ENCODE data around the gene PARD3.

The PARD3 gene

DNA sequence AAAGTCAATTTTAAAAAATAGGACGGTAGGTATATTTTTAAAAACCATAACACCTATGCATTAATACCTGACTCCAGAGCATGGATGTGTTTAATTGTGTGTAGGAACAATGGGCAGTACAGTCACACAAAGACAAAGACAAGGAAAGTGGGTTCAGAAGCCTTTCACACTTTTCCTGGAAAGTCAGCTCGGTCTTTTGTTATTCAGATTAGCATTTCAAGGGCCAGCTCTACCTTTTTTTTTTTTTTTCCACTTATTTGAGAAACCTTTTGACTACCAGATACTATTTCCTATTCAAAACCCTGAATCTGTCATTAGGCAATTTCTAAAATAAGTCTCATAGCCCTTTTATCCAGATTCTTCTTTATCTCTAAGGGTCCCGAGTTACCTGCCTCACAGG, 401.9 kb downstream of the PARD3 start:
- no peaks in the 10 kb centered on the region for H3K27me3 ChIP-seq (replicated peaks; ENCODE audit: control insufficient read depth, insufficient read depth, low read length)
- DNase-seq (ENCODE audit: extremely low read depth, insufficient read length), result no peak
- TF ChIP-seq, protein P1, sequence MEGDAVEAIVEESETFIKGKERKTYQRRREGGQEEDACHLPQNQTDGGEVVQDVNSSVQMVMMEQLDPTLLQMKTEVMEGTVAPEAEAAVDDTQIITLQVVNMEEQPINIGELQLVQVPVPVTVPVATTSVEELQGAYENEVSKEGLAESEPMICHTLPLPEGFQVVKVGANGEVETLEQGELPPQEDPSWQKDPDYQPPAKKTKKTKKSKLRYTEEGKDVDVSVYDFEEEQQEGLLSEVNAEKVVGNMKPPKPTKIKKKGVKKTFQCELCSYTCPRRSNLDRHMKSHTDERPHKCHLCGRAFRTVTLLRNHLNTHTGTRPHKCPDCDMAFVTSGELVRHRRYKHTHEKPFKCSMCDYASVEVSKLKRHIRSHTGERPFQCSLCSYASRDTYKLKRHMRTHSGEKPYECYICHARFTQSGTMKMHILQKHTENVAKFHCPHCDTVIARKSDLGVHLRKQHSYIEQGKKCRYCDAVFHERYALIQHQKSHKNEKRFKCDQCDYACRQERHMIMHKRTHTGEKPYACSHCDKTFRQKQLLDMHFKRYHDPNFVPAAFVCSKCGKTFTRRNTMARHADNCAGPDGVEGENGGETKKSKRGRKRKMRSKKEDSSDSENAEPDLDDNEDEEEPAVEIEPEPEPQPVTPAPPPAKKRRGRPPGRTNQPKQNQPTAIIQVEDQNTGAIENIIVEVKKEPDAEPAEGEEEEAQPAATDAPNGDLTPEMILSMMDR (IDR thresholded peaks at IDR 0.05; ENCODE audit: insufficient read depth, low read length, poor library complexity, severe bottlenecking), result no peak
- no peak overlapping the region for H3K4me3 ChIP-seq (replicated peaks; ENCODE audit: low read depth, low read length)
- H3K36me3 ChIP-seq (ENCODE audit: control insufficient read depth, insufficient read depth, low read length), result no peaks in the 10 kb centered on the region

DNA sequence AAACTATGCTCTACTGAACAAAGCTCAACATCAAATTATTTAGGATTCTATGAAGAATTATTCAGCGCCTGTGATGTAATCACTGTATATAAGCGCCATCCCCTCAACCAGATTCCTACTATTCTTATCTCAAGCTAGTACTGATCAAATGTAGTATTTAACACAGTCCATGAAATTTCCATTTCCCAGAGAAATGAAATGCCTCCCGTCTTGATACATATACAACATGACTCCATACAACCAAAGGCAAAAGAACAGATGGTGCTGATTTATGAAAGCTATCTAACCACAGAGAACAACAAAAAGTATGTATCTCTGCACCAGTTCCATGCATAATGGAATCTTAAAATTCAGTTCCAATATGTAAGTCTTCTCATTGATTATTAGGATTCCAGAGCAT, 406.1 kb downstream of the PARD3 start:
- Histone ChIP-seq H3K27me3 (replicated peaks; ENCODE audit: control insufficient read depth, insufficient read depth, low read length) (no peaks in the 10 kb centered on the region), H3K36me3 (ENCODE audit: control insufficient read depth, insufficient read depth, low read length) (no peaks in the 10 kb centered on the region), H3K4me3 (replicated peaks; ENCODE audit: low read depth, low read length) (no peak overlapping the region)
- no peak for DNase-seq (ENCODE audit: extremely low read depth, insufficient read length)
- TF ChIP-seq, protein P1 (IDR thresholded peaks at IDR 0.05; ENCODE audit: insufficient read depth, low read length, poor library complexity, severe bottlenecking), result no peak

DNA sequence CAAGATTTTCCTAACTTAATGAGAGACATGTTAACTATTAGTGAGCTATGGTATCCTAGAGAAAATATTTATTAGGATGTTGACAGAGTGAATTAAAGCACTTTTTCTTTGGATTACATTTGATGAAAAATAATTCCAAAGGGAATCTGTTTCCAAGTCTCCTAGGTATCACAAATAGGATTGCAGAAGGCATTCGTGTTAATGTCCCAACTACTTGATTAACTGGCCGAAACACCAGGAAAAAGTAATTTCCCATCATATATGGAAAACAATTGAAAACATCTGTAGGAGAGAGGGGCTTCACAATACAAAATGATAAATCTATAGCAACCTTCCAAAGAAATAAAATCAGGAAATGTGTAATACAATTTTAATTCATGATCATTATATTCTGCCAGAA, 406.7 kb downstream of the PARD3 start:
- no peaks in the 10 kb centered on the region for H3K27me3 ChIP-seq (replicated peaks; ENCODE audit: control insufficient read depth, insufficient read depth, low read length)
- H3K4me3 ChIP-seq (replicated peaks; ENCODE audit: low read depth, low read length), result no peak overlapping the region
- H3K36me3 ChIP-seq (ENCODE audit: control insufficient read depth, insufficient read depth, low read length), result no peaks in the 10 kb centered on the region
- TF ChIP-seq, protein P1 (IDR thresholded peaks at IDR 0.05; ENCODE audit: insufficient read depth, low read length, poor library complexity, severe bottlenecking), result no peak
- DNase-seq (ENCODE audit: extremely low read depth, insufficient read length), result no peak

DNA sequence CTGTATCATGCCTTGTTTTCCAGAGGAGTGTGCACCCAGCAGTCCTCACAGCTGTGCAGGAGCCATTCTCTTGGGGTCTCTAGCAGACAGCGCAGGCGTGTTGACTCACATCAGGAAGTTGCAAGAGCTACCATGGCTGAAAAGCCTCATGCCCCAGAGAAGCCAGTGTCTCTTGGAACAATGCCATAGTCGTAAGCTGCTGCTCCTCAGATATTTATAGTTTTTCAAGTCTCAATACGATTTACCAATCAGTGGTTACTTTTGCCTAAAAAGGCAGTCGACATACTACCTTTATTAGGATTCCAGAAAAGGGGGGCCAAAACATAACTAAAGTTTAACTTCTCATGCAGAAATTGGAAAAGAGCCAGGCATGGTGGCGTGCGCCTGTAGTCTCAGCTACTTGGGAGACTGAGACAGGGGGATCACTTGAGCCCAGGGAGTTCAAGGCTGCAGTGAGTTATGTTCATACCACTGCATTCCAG, 407.7 kb downstream of the PARD3 start:
- H3K27me3 ChIP-seq (replicated peaks; ENCODE audit: control insufficient read depth, insufficient read depth, low read length), result no peaks in the 10 kb centered on the region
- no peaks in the 10 kb centered on the region for H3K36me3 ChIP-seq (ENCODE audit: control insufficient read depth, insufficient read depth, low read length)
- TF ChIP-seq, protein P1 (IDR thresholded peaks at IDR 0.05; ENCODE audit: insufficient read depth, low read length, poor library complexity, severe bottlenecking), result no peak
- DNase-seq (ENCODE audit: extremely low read depth, insufficient read length), result peak; percentile 25
- no peak overlapping the region for H3K4me3 ChIP-seq (replicated peaks; ENCODE audit: low read depth, low read length)

DNA sequence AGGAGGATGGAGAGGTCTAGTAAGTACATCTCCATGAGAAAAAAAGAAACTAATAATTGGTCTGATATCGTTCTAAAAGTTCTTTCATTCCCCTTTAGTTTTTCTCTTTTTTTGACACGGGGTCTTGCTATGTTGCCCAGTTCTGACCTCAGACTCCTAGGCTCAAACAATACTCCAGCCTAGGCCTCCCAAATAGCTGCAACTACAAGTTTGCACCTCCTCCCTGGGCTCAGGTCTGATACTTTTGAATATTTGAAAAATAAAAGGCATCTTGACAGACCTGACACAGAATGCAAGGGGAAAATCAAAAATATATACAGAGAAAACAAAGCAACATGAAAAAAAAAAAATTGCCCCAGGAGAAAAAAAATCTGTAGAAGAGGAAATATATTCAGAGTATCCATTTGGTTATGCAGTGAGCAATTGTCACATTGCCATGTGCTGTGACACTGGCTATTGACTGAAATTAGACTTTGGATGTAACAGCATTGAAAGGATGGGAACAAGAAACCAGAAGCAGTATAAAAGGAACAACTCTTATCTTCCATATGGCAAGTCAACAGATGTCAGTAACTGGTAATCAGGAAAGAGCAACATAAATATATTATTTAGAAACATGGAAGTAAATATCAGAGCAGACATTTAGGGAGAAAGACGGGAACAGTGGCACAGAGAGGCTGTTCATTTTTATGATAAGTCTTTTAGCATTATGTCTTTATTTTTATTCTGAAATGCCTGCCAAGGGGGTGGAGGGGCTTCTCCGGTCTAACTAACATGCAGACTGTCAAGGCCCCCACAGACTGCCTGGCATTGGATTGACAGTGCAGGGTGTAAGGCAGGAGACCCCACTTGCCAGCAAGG, 408.4 kb downstream of the PARD3 start:
- TF ChIP-seq, protein P1 (IDR thresholded peaks at IDR 0.05; ENCODE audit: insufficient read depth, low read length, poor library complexity, severe bottlenecking), result no peak
- Histone ChIP-seq H3K27me3 (replicated peaks; ENCODE audit: control insufficient read depth, insufficient read depth, low read length) (no peaks in the 10 kb centered on the region), H3K36me3 (ENCODE audit: control insufficient read depth, insufficient read depth, low read length) (no peaks in the 10 kb centered on the region), H3K4me3 (replicated peaks; ENCODE audit: low read depth, low read length) (no peak overlapping the region)
- no peak for DNase-seq (ENCODE audit: extremely low read depth, insufficient read length)

Data from GM06990 (cell line).